Osteoblast (primary cell): ENCODE measurements around the gene STIL. TPM values are rescaled to one million over a fixed set of nuclear protein-coding genes. Genes with fewer than 3 reads are reported as not detected.

Experiments used
- DNase-seq: peaks from one replicate; pipeline ENCODE4 v3.0.0; 2011; ENCODE audit warnings: low spot score, mixed read lengths; ENCODE audit not compliant: insufficient read length; ENCODE audit errors: missing footprints
- H2AFZ ChIP-seq: 2 replicates; pipeline ENCODE4 v1.6.0; 2011; ENCODE audit warnings: mild to moderate bottlenecking, low read length
- H3K27ac ChIP-seq: 2 replicates; pipeline ENCODE4 v1.5.1; 2011; ENCODE audit warnings: mild to moderate bottlenecking, low read depth, low read length, moderate library complexity
- H3K27me3 ChIP-seq: 2 replicates; pipeline ENCODE4 v1.6.0; 2012; ENCODE audit warnings: mild to moderate bottlenecking, control low read depth, inconsistent platforms, low read length, moderate library complexity; ENCODE audit not compliant: insufficient read depth
- H3K36me3 ChIP-seq: 2 replicates; pipeline ENCODE4 v1.5.1; 2011; ENCODE audit warnings: mild to moderate bottlenecking, low read length, control low read depth, moderate library complexity; ENCODE audit not compliant: insufficient read depth
- H3K4me1 ChIP-seq: 2 replicates; pipeline ENCODE4 v1.5.1; 2011; ENCODE audit warnings: mild to moderate bottlenecking, low read length, control low read depth, moderate library complexity; ENCODE audit not compliant: insufficient read depth
- H3K4me2 ChIP-seq: 2 replicates; pipeline ENCODE4 v1.6.0; 2011; ENCODE audit warnings: mild to moderate bottlenecking, low read length; ENCODE audit not compliant: insufficient read depth
- H3K4me3 ChIP-seq: fragments of 200-600 bp; sonication (generic); 3 replicates; pipeline ENCODE4 v1.5.1; 2012; ENCODE audit warnings: mild to moderate bottlenecking, low read length, inconsistent platforms; ENCODE audit not compliant: insufficient read depth
- H3K79me2 ChIP-seq: 2 replicates; pipeline ENCODE4 v1.6.0; 2012; ENCODE audit warnings: mild to moderate bottlenecking, low read length, control low read depth, inconsistent platforms; ENCODE audit not compliant: insufficient read depth
- H3K9me3 ChIP-seq: 2 replicates; pipeline ENCODE4 v1.5.1; 2011; ENCODE audit warnings: low read depth, low read length, control low read depth
- H4K20me1 ChIP-seq: 2 replicates; pipeline ENCODE4 v1.6.0; 2012; ENCODE audit warnings: mild to moderate bottlenecking, low read length, control low read depth; ENCODE audit not compliant: insufficient read depth
- CTCF ChIP-seq: IDR thresholded peaks from 2 replicates; pipeline ENCODE4 v1.5.1; 2011; ENCODE audit warnings: mild to moderate bottlenecking, low read depth, low read length, moderate library complexity; ENCODE audit errors: extremely low read depth
- total RNA-seq: library from RNA; depleted of rRNA; stranded (reverse); fragments of >200 nt; gene quantifications from 2 replicates; pipeline ENCODE4 v1.2.3, GENCODE V29; 2012

Gene STIL
- total RNA-seq, 1 donor: 4.0 TPM

- Histone ChIP-seq H3K79me2 (no peaks in the 10 kb centered on the region), H3K27ac (no peak overlapping the region), H3K27me3 (peaks cover 83% of the 10 kb centered on the region), H3K36me3 (no peaks in the 10 kb centered on the region), H3K4me1 (no peaks in the 10 kb centered on the region), H3K9me3 (no peaks in the 10 kb centered on the region), H3K4me2 (peak overlapping the region; percentile 63), H2AFZ (no peak overlapping the region), H3K4me3 (no peak overlapping the region), H4K20me1 (peaks cover 12% of the 10 kb centered on the region)
- no peak for TF ChIP-seq CTCF
- DNase-seq: peak; percentile 94
These were observed 82.4 kb downstream of the STIL start for GRCh38 chr1:47231301-47232186.

- H3K27me3 ChIP-seq: peaks cover 90% of the 10 kb centered on the region
These were observed 83.2 kb downstream of the STIL start for GRCh38 chr1:47230692-47231300.

GRCh38 chr1:47229886-47230691 is 83.9 kb downstream of the STIL start:
- peaks cover 12% of the 10 kb centered on the region for H4K20me1 ChIP-seq
- no peaks in the 10 kb centered on the region for H3K79me2 ChIP-seq
- no peak overlapping the region for H3K27ac ChIP-seq
- H3K36me3 ChIP-seq: no peaks in the 10 kb centered on the region
- no peaks in the 10 kb centered on the region for H3K4me1 ChIP-seq
- no peak overlapping the region for H3K4me2 ChIP-seq
- H3K4me3 ChIP-seq: no peak overlapping the region
- H3K27me3 ChIP-seq: peaks cover 94% of the 10 kb centered on the region
- DNase-seq: peak; percentile 65
- H2AFZ ChIP-seq: no peak overlapping the region
- no peaks in the 10 kb centered on the region for H3K9me3 ChIP-seq
- TF ChIP-seq CTCF: no peak

More at GRCh38 chr1:47230692-47231300, 83.2 kb downstream of the STIL start:
- no peaks in the 10 kb centered on the region for H3K4me1 ChIP-seq
- H3K4me3 ChIP-seq: no peak overlapping the region
- H3K79me2 ChIP-seq: no peaks in the 10 kb centered on the region
- H3K36me3 ChIP-seq: no peaks in the 10 kb centered on the region
- no peak for DNase-seq
- no peak overlapping the region for H3K27ac ChIP-seq
- no peak overlapping the region for H3K4me2 ChIP-seq
- peaks cover 12% of the 10 kb centered on the region for H4K20me1 ChIP-seq
- no peaks in the 10 kb centered on the region for H3K9me3 ChIP-seq
- H2AFZ ChIP-seq: no peak overlapping the region
- TF ChIP-seq CTCF: no peak
